K562 (cell line): Measurements from ENCODE around the gene CARD8. TPM values are rescaled to one million over a fixed set of nuclear protein-coding genes. Genes with fewer than 3 reads are reported as not detected.
"Not testable (repeated sequence)": the region's sequence is repeated elsewhere in the genome, so short reads cannot be mapped to it uniquely, and the experiment has no call there.

Experiments
- ATAC-seq: fragments of 200-7000 bp; cut with Tn5 transposase; 3 replicates; pipeline ENCODE4 v1.9.1; 2020; ENCODE audit warnings: moderate library complexity
- BruUV-seq: library from RNA; stranded (reverse); fragments of 400-500 nt; replicated peaks from 2 replicates; lab custom pipeline; 2021; lab: Mats Ljungman, UMichigan
- CTCF ChIA-PET: fragments of 300-600 bp; formaldehyde crosslinking; extraction: SDS; loops from one replicate; lab custom pipeline; 2021; ENCODE audit warnings: low intra/inter-chr PET ratio; lab: Yijun Ruan, JAX
- POLR2A ChIA-PET: fragments of 300-600, 350-650 bp; sonication (Branson Sonifier 250); formaldehyde crosslinking; extraction: SDS; loops from one replicate; lab custom pipeline; 2021; ENCODE audit warnings: antibody characterized with exemption, inconsistent platforms; lab: Yijun Ruan, JAX
- DNase-seq, 4 experiments: peaks; one replicate each; pipeline versions ENCODE4 v3.0.0 to v3.0.0-alpha.2; 2011 to 2018; ENCODE audit warnings: low spot score in 3 of 4, mixed read lengths in 3 of 4; ENCODE audit errors: extremely low read depth in 1 of 4
- FAIRE-seq: peaks from 2 replicates; lab custom pipeline; 2011; peaks lifted over from hg19 to GRCh38; lab: Jason Lieb, UNC
- H2AFZ ChIP-seq: 2 replicates; pipeline ENCODE4 v1.6.0; 2011; ENCODE audit warnings: low read depth, low read length, control low read depth, inconsistent platforms
- H3K27ac ChIP-seq: fragments of 200-600 bp; 3 replicates; pipeline ENCODE4 v1.8.0; 2011; ENCODE audit warnings: low read depth, mild to moderate bottlenecking, control low read depth, inconsistent platforms, low read length, moderate library complexity, mixed read lengths; ENCODE audit errors: extremely low read depth
- H3K27me3 ChIP-seq, 2 experiments: fragments of 300-600 bp in 1 of 2; 2 replicates in 1 of 2; 3 replicates in 1 of 2; pipeline versions ENCODE4 v1.6.0 to v1.8.0; 2011; ENCODE audit warnings: inconsistent platforms in 2 of 2, low read length in 2 of 2, mild to moderate bottlenecking in 1 of 2, mixed read lengths in 1 of 2, moderate library complexity in 1 of 2; ENCODE audit not compliant: control insufficient read depth in 2 of 2, insufficient read depth in 2 of 2
- H3K36me3 ChIP-seq: fragments of 300-600 bp; 3 replicates; pipeline ENCODE4 v1.8.0; 2011; ENCODE audit warnings: mild to moderate bottlenecking, low read length, inconsistent platforms; ENCODE audit not compliant: control insufficient read depth, insufficient read depth
- H3K4me1 ChIP-seq, 2 experiments: fragments of 200-600 bp in 1 of 2; replicated peaks in 1 of 2; 2 replicates in 1 of 2; 3 replicates in 1 of 2; pipeline versions ENCODE4 v1.5.1 to v1.8.0; 2011; ENCODE audit warnings: inconsistent platforms in 2 of 2, low read length in 2 of 2, mild to moderate bottlenecking in 1 of 2, mixed read lengths in 1 of 2, moderate library complexity in 1 of 2; ENCODE audit not compliant: control insufficient read depth in 2 of 2, insufficient read depth in 2 of 2
- H3K4me2 ChIP-seq: 2 replicates; pipeline ENCODE4 v1.6.1; 2011; ENCODE audit warnings: low read length, control low read depth, inconsistent platforms, mixed read lengths; ENCODE audit not compliant: insufficient read depth
- H3K4me3 ChIP-seq: fragments of 200-600 bp; sonication (generic), shearing (Covaris generic); 2 replicates; pipeline ENCODE4 v1.5.1; 2016; ENCODE audit warnings: control low read depth, inconsistent platforms
- H3K79me2 ChIP-seq: fragments of 200-600 bp; 3 replicates; pipeline ENCODE4 v1.8.0; 2011; ENCODE audit warnings: low read length, inconsistent platforms; ENCODE audit not compliant: control insufficient read depth, insufficient read depth
- H3K9ac ChIP-seq, 2 experiments: 2 replicates each; pipeline versions ENCODE4 v1.6.0 to v1.6.1; 2011; ENCODE audit warnings: low read depth in 2 of 2, low read length in 2 of 2, control low read depth in 1 of 2, inconsistent platforms in 1 of 2, mild to moderate bottlenecking in 1 of 2, mixed read lengths in 1 of 2; ENCODE audit not compliant: insufficient read depth in 1 of 2
- H3K9me1 ChIP-seq: one replicate; pipeline ENCODE4 v1.6.0; 2011; ENCODE audit warnings: inconsistent platforms, mild to moderate bottlenecking, low read length, moderate library complexity; ENCODE audit not compliant: control insufficient read depth, insufficient read depth
- H3K9me3 ChIP-seq: replicated peaks from 2 replicates; pipeline ENCODE4 v1.5.1; 2011; ENCODE audit warnings: low read depth, low read length, inconsistent platforms; ENCODE audit not compliant: control insufficient read depth, insufficient read depth
- H4K20me1 ChIP-seq: replicated peaks from 2 replicates; pipeline ENCODE4 v1.6.1; 2011; ENCODE audit warnings: low read length, inconsistent platforms, mixed read lengths; ENCODE audit not compliant: control insufficient read depth, insufficient read depth
- SPI1 ChIP-seq: IDR thresholded peaks from 2 replicates; pipeline ENCODE4 v1.6.1; 2011; ENCODE audit warnings: low read depth, low read length, control low read depth, borderline replicate concordance
- SRSF1 ChIP-seq: fragments of 200-400 bp; formaldehyde crosslinking; IDR thresholded peaks from 2 replicates; pipeline ENCODE4 v1.6.1; 2017; ENCODE audit warnings: mild to moderate bottlenecking, low read depth, low read length, moderate library complexity
- ZNF143 ChIP-seq: sonication (generic); formaldehyde crosslinking; IDR thresholded peaks from 2 replicates; pipeline ENCODE4 v1.9.0; 2022; ENCODE audit warnings: mild to moderate bottlenecking, missing genetic modification reagents
- WGBS: fragments of 100-300 bp; shearing (Covaris generic); methylation state at CpG from one replicate; pipeline ENCODE4 v1.1.6; 2016; ENCODE audit warnings: low coverage, mixed read lengths; ENCODE audit not compliant: insufficient coverage; ENCODE audit errors: missing lambda C conversion rate; 5-methylcytosine and 5-hydroxymethylcytosine counted together
- in situ Hi-C: fragments of 300-500 bp; cut with MboI; formaldehyde crosslinking; loops from 4 replicates; pipeline ENCODE4 v1.15.0; 2018; ENCODE audit warnings: inconsistent platforms, mixed read lengths
- intact Hi-C: fragments of 100-400 bp; cut with micrococcal nuclease; formaldehyde crosslinking; loops from 2 replicates; pipeline ENCODE4 v1.14.2; 2022
- polyA plus RNA-seq, 8 experiments: library from polyadenylated mRNA; depleted of rRNA in 4 of 8; stranded (reverse) in 5 of 8; unstranded in 3 of 8; fragments of >200 nt; fragmentation: Nextera tagmentation in 2 of 8; fragmentation: Illumina TruSeq in 1 of 8; extraction: Ambion mirVana in 2 of 8; extraction: Trizol in 1 of 8; gene quantifications; 2 replicates each; pipeline versions ENCODE4 v1.2.1 to v1.2.3, GENCODE V29; 2011 to 2014; ENCODE audit warnings: inconsistent platforms in 1 of 8, missing spikeins in 1 of 8
- total RNA-seq, 7 experiments: library from RNA; depleted of rRNA in 6 of 7; stranded (reverse); fragments of >200 nt in 6 of 7; fragmentation: Illumina TruSeq in 2 of 7; extraction: Trizol in 2 of 7; gene quantifications; 2 replicates each; pipeline versions ENCODE4 v1.2.1 to v1.2.3, GENCODE V29; 2011 to 2021; ENCODE audit warnings: low replicate concordance in 1 of 7

The CARD8 gene
- total and polyA plus RNA-seq, 9 of the 15 experiments (the other 6 are each of a cell fraction or from before 2014, with no cell fraction given), result 11.5 to 26.4 (median 20.8) TPM

DNA sequence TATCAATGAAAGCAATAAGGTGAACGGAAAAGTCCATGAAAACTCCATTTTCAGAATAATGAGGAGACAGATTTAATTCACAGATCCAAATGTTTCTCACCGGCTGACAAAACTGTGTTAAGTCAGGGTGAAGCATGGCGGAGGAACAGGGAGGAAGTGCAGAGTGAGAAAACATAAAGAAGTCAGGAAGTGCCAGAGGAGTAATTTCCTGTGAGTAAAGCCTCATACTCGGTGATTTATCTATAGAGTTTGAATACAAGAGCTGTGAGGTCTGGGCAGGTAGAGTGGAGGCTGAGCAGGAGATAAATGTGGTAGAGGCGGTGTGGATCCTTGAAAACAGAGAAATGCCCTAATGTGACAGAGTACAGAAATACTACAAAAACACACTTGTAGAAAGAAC, 11.4 kb downstream of the CARD8 start:
- DNase-seq (no peak), ATAC-seq (no peak), FAIRE-seq (peak; percentile 63)
- CTCF ChIA-PET, result no interaction called here
- in situ Hi-C loops, result no loop called here
- Histone ChIP-seq H3K27ac (no peak overlapping the region), H4K20me1 (no peaks in the 10 kb centered on the region), H2AFZ (no peak overlapping the region), H3K9me3 (no peaks in the 10 kb centered on the region), H3K79me2 (no peaks in the 10 kb centered on the region), H3K27me3 (no peaks in the 10 kb centered on the region), H3K9ac (no peak overlapping the region), H3K4me1 (peaks cover 0 to 9% of the 10 kb centered on the region in 2 experiments; a peak in 3 of 5 replicates), H3K4me2 (no peak overlapping the region), H3K36me3 (peaks cover 18% of the 10 kb centered on the region; the same call in 1 of the 3 replicates), H3K9me1 (no peaks in the 10 kb centered on the region), H3K4me3 (no peak overlapping the region)
- POLR2A ChIA-PET, result interaction anchor here (2.3 kb wide), 1 partner anchor 11 kb away, joined by 11 read pairs; the partner anchor contains the start of gene CARD8
- no TSS peak for BruUV-seq
- 58% methylated on average over 5 of the region's 5 CpGs for WGBS
- intact Hi-C loops, result no loop called here
- TF ChIP-seq SRSF1 (no peak), ZNF143 (CRISPR knock-in tag) (no peak), SPI1 (peak; percentile 68; the same call in 1 of the 2 replicates)

DNA sequence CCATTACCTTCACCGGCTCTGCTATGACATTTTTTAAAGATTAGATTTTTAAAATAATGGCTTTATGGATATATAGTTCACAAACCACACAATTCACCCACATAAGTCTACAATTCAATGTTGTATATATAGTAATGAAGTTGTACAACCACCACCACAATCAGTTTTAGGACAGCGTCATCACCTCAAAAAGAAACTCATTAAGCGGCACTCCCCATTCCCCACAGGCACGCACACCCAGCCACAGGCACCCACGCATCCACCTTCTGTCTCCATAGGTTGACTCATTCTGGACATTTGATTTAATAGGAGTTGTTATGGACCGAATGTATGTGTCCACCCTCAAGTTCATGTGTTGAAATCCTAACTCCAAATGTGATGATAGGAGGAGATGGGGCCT, 13.9 kb downstream of the CARD8 start:
- intact Hi-C loops, H3K4me1 ChIP-seq, H4K20me1 ChIP-seq, H3K9me1 ChIP-seq, ATAC-seq, H3K79me2 ChIP-seq, in situ Hi-C loops, POLR2A ChIA-PET, H3K4me2 ChIP-seq, H3K4me3 ChIP-seq, FAIRE-seq, H3K9ac ChIP-seq, BruUV-seq, H2AFZ ChIP-seq, H3K9me3 ChIP-seq, H3K27me3 ChIP-seq, H3K27ac ChIP-seq, CTCF ChIA-PET, DNase-seq: not testable (repeated sequence)
- 90% methylated on average over 6 of the region's 6 CpGs for WGBS
- H3K36me3 ChIP-seq, result peaks cover 16% of the 10 kb centered on the region
